IMR-90 (cell line): Measurements from ENCODE around the gene HDAC7. TPM values are rescaled to one million over a fixed set of nuclear protein-coding genes. Genes with fewer than 3 reads are reported as not detected.
A peak's percentile ranks its signal among the peaks of the same experiment; 100 is the strongest.

ENCODE experiments used
- ATAC-seq: fragments of 200-7000 bp; cut with Tn5 transposase; 2 replicates; pipeline ENCODE4 v1.9.1; 2020; ENCODE audit warnings: low read depth, mild to moderate bottlenecking, moderate library complexity
- BruUV-seq: library from RNA; stranded (reverse); fragments of 400-500 nt; replicated peaks from 2 replicates; lab custom pipeline; 2021; lab: Mats Ljungman, UMichigan
- CTCF ChIA-PET: fragments of 300-600 bp; formaldehyde crosslinking; extraction: SDS; loops from one replicate; lab custom pipeline; 2021; ENCODE audit warnings: antibody characterized with exemption; lab: Yijun Ruan, JAX
- POLR2A ChIA-PET: fragments of 300-600 bp; sonication (Branson Sonifier 250); formaldehyde crosslinking; loops from one replicate; lab custom pipeline; 2022; ENCODE audit warnings: antibody characterized with exemption; ENCODE audit not compliant: unreplicated experiment; lab: Charles Lee
- DNase-seq: peaks from one replicate; pipeline ENCODE4 v3.0.0; 2013
- H2AFZ ChIP-seq: replicated peaks from 2 replicates; pipeline ENCODE3; 2013; ENCODE audit warnings: low read length, mild to moderate bottlenecking; ENCODE audit not compliant: poor library complexity
- H2AK5ac ChIP-seq: 2 replicates; pipeline ENCODE4 v1.6.1; 2013; ENCODE audit warnings: low read depth, low read length, inconsistent platforms
- H2AK9ac ChIP-seq: replicated peaks from 2 replicates; pipeline ENCODE3; 2013; ENCODE audit warnings: mild to moderate bottlenecking, low read depth, low read length, moderate library complexity; ENCODE audit not compliant: poor library complexity
- H2BK120ac ChIP-seq: 2 replicates; pipeline ENCODE4 v1.6.1; 2013; ENCODE audit warnings: low read depth, low read length, inconsistent platforms
- H2BK15ac ChIP-seq: 3 replicates; pipeline ENCODE4 v1.6.1; 2013; ENCODE audit warnings: low read depth, low read length, inconsistent platforms
- H2BK20ac ChIP-seq: 2 replicates; pipeline ENCODE4 v1.6.1; 2013; ENCODE audit warnings: low read depth, mild to moderate bottlenecking, inconsistent platforms, low read length, moderate library complexity
- H2BK5ac ChIP-seq: 2 replicates; pipeline ENCODE4 v1.6.1; 2013; ENCODE audit warnings: mild to moderate bottlenecking, low read depth, low read length, inconsistent platforms; ENCODE audit not compliant: poor library complexity, severe bottlenecking
- H3K14ac ChIP-seq: replicated peaks from 2 replicates; pipeline ENCODE4 v1.6.1; 2013; ENCODE audit warnings: low read depth, low read length, inconsistent platforms
- H3K18ac ChIP-seq: 2 replicates; pipeline ENCODE4 v1.6.1; 2013; ENCODE audit warnings: low read depth, low read length, control low read depth
- H3K23ac ChIP-seq: 2 replicates; pipeline ENCODE4 v1.6.1; 2013; ENCODE audit warnings: low read depth, low read length, inconsistent platforms
- H3K27ac ChIP-seq: 2 replicates; pipeline ENCODE4 v1.5.1; 2013; ENCODE audit warnings: mild to moderate bottlenecking, control low read depth, low read length; ENCODE audit not compliant: insufficient read depth
- H3K27me3 ChIP-seq: 2 replicates; pipeline ENCODE4 v1.6.1; 2013; ENCODE audit warnings: low read length; ENCODE audit not compliant: control insufficient read depth, insufficient read depth
- H3K36me3 ChIP-seq: 2 replicates; pipeline ENCODE4 v1.6.1; 2013; ENCODE audit warnings: low read length, mixed read lengths; ENCODE audit not compliant: control insufficient read depth, insufficient read depth
- H3K4ac ChIP-seq: 2 replicates; pipeline ENCODE4 v1.6.1; 2013; ENCODE audit warnings: low read depth, low read length, inconsistent platforms
- H3K4me1 ChIP-seq: 2 replicates; pipeline ENCODE4 v1.6.1; 2013; ENCODE audit warnings: low read length, mixed read lengths; ENCODE audit not compliant: control insufficient read depth, insufficient read depth
- H3K4me2 ChIP-seq: 2 replicates; pipeline ENCODE4 v1.6.1; 2013; ENCODE audit warnings: low read depth, mild to moderate bottlenecking, control low read depth, low read length, moderate library complexity
- H3K4me3 ChIP-seq: 2 replicates; pipeline ENCODE4 v1.5.1; 2013; ENCODE audit warnings: low read depth, mild to moderate bottlenecking, control low read depth, low read length, moderate library complexity; ENCODE audit not compliant: insufficient read depth
- H3K56ac ChIP-seq: 2 replicates; pipeline ENCODE4 v1.6.1; 2013; ENCODE audit warnings: low read length, inconsistent platforms; ENCODE audit not compliant: insufficient read depth; ENCODE audit errors: extremely low read depth
- H3K79me1 ChIP-seq, 2 experiments: 2 replicates each; pipeline ENCODE4 v1.6.1; 2013; ENCODE audit warnings: low read length in 2 of 2, inconsistent platforms in 1 of 2, low read depth in 1 of 2
- H3K9ac ChIP-seq: 2 replicates; pipeline ENCODE4 v1.6.1; 2013; ENCODE audit warnings: low read depth, low read length, control low read depth
- H3K9me1 ChIP-seq: 2 replicates; pipeline ENCODE4 v1.6.1; 2013; ENCODE audit warnings: low read length, inconsistent platforms; ENCODE audit not compliant: insufficient read depth
- H3K9me3 ChIP-seq: 2 replicates; pipeline ENCODE4 v1.6.1; 2013; ENCODE audit warnings: low read length; ENCODE audit not compliant: control insufficient read depth, insufficient read depth
- H4K20me1 ChIP-seq: 2 replicates; pipeline ENCODE4 v1.6.1; 2013; ENCODE audit warnings: low read length, inconsistent platforms; ENCODE audit not compliant: insufficient read depth
- H4K5ac ChIP-seq: 2 replicates; pipeline ENCODE4 v1.6.1; 2013; ENCODE audit warnings: mild to moderate bottlenecking, low read depth, low read length, control low read depth
- H4K8ac ChIP-seq, 2 experiments: 2 replicates each; pipeline ENCODE4 v1.6.1; 2013; ENCODE audit warnings: low read depth in 2 of 2, low read length in 2 of 2, control low read depth in 1 of 2, inconsistent platforms in 1 of 2
- H4K91ac ChIP-seq: 2 replicates; pipeline ENCODE4 v1.6.1; 2013; ENCODE audit warnings: low read depth, low read length, inconsistent platforms; ENCODE audit not compliant: insufficient read depth
- CHD1 ChIP-seq: IDR thresholded peaks from 2 replicates; pipeline ENCODE4 v1.6.1; 2012; ENCODE audit warnings: low read depth, low read length, improper control_type of control experiment
- MXI1 ChIP-seq: IDR thresholded peaks from 2 replicates; pipeline ENCODE4 v1.6.1; 2012; ENCODE audit warnings: low read depth, mild to moderate bottlenecking, low read length, moderate library complexity, borderline replicate concordance
- POLR2A ChIP-seq: IDR thresholded peaks from 2 replicates; pipeline ENCODE4 v1.6.1; 2012; ENCODE audit warnings: mild to moderate bottlenecking, low read depth, low read length
- RAD21 ChIP-seq: IDR thresholded peaks from 2 replicates; pipeline ENCODE4 v1.6.1; 2012; ENCODE audit warnings: low read length, improper control_type of control experiment
- USF2 ChIP-seq: fragments of 150-350 bp; IDR thresholded peaks from 2 replicates; pipeline ENCODE4 v1.6.1; 2017; ENCODE audit warnings: mild to moderate bottlenecking, antibody characterized with exemption, low read length, low read depth
- WGBS, 2 experiments: methylation state at CpG; one replicate each; pipeline versions ENCODE4 v1.1.5 to v1.1.7; 2013; ENCODE audit warnings: missing lambda C conversion rate in 2 of 2; ENCODE audit not compliant: insufficient read length in 1 of 2; ENCODE audit errors: extremely low coverage in 2 of 2; 5-methylcytosine and 5-hydroxymethylcytosine counted together
- dilution Hi-C: fragments of 300-500 bp; cut with HindIII; formaldehyde crosslinking; loops from one replicate; pipeline ENCODE4 v1.14.3; 2018; ENCODE audit warnings: low sequenced_read_pairs; ENCODE audit not compliant: unreplicated experiment
- in situ Hi-C: fragments of 300-500 bp; cut with MboI; formaldehyde crosslinking; loops from 3 replicates; pipeline ENCODE4 v1.14.3; 2019; ENCODE audit warnings: low sequenced_read_pairs, inconsistent platforms, mixed read lengths
- intact Hi-C: fragments of 100-400 bp; cut with micrococcal nuclease; formaldehyde crosslinking; loops from 2 replicates; pipeline ENCODE4 v1.10.0; 2022
- polyA plus RNA-seq, 3 experiments: library from polyadenylated mRNA; depleted of rRNA; stranded (reverse); fragments of >200 nt; gene quantifications; 2 replicates each; pipeline ENCODE4 v1.2.3, GENCODE V29; 2012; ENCODE audit warnings: low replicate concordance in 1 of 3
- total RNA-seq: library from RNA; depleted of rRNA; stranded (reverse); fragments of >200 nt; gene quantifications from 2 replicates; pipeline ENCODE4 v1.2.3, GENCODE V29; 2012
- TF ChIP-seq, protein P1 (sequence below): conservative IDR thresholded peaks from 2 replicates; pipeline ENCODE4 v1.5.1; 2012; ENCODE audit warnings: mild to moderate bottlenecking, low read depth, low read length, improper control_type of control experiment

HDAC7 gene
- total and polyA plus RNA-seq, 2 of the 4 experiments (the other 2 are of a cell fraction): 10.4 to 64.7 TPM

DNA sequence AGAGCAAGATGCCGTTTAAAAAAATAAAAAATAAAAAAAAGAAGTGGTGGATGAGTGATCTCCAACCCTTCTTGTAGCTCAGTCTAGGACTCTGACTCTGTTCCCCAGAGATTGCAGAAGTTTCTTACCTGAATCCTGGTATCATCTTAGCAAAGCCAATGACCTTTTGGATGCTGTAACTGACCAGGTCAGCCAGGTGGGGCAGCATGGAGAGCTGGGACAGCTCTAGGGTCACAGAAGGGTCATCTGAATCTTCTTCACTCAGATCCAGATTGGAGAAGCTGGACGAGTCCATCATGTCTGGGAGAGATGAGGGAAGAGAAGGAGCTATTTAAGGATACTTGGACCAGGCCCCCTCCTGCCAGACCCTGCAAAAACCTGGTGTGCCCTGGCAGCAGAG, 35.8 kb upstream of the HDAC7 start:
- WGBS, 2 experiments: 100% methylated on average over 1 of the region's 2 CpGs; no CpG with 5 or more reads in 1 of the 2 experiments
- no peaks in the 10 kb centered on the region for H4K20me1 ChIP-seq
- POLR2A ChIA-PET: no interaction called here
- no peak overlapping the region for H3K18ac ChIP-seq
- H3K14ac ChIP-seq: 0 out of 2 replicates have a peak overlapping the region, but pooled peaks have one; percentile 18
- no peak overlapping the region for H3K23ac ChIP-seq
- H3K36me3 ChIP-seq: peaks cover 7% of the 10 kb centered on the region
- no peak overlapping the region for H3K9ac ChIP-seq
- H4K5ac ChIP-seq: no peak overlapping the region
- no peak overlapping the region for H3K4ac ChIP-seq
- dilution Hi-C loops: no loop called here
- no peak overlapping the region for H2AK5ac ChIP-seq
- no peak overlapping the region for H3K4me2 ChIP-seq
- H2BK15ac ChIP-seq: no peak overlapping the region
- H2BK20ac ChIP-seq: no peak overlapping the region
- no peak for ATAC-seq
- H3K4me3 ChIP-seq: no peak overlapping the region
- intact Hi-C loops: no loop called here
- in situ Hi-C loops: no loop called here
- H2AFZ ChIP-seq: no peak overlapping the region
- TF ChIP-seq MXI1 (no peak), RAD21 (no peak), CHD1 (no peak), USF2 (no peak), POLR2A (no peak)
- TF ChIP-seq, protein P1, sequence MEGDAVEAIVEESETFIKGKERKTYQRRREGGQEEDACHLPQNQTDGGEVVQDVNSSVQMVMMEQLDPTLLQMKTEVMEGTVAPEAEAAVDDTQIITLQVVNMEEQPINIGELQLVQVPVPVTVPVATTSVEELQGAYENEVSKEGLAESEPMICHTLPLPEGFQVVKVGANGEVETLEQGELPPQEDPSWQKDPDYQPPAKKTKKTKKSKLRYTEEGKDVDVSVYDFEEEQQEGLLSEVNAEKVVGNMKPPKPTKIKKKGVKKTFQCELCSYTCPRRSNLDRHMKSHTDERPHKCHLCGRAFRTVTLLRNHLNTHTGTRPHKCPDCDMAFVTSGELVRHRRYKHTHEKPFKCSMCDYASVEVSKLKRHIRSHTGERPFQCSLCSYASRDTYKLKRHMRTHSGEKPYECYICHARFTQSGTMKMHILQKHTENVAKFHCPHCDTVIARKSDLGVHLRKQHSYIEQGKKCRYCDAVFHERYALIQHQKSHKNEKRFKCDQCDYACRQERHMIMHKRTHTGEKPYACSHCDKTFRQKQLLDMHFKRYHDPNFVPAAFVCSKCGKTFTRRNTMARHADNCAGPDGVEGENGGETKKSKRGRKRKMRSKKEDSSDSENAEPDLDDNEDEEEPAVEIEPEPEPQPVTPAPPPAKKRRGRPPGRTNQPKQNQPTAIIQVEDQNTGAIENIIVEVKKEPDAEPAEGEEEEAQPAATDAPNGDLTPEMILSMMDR: no peak
- CTCF ChIA-PET: no interaction called here
- no peak overlapping the region for H3K27ac ChIP-seq
- BruUV-seq: no TSS peak
- H3K9me3 ChIP-seq: no peaks in the 10 kb centered on the region
- DNase-seq: no peak
- no peak overlapping the region for H3K56ac ChIP-seq
- H3K9me1 ChIP-seq: peaks cover 13% of the 10 kb centered on the region
- H3K27me3 ChIP-seq: no peaks in the 10 kb centered on the region
- H3K79me1 ChIP-seq: peaks cover 0 to 11% of the 10 kb centered on the region in 2 experiments; a peak in 1 of 4 replicates
- no peak overlapping the region for H2AK9ac ChIP-seq
- no peak overlapping the region for H2BK5ac ChIP-seq
- no peak overlapping the region for H2BK120ac ChIP-seq
- H4K8ac ChIP-seq: no peak overlapping the region
- H3K4me1 ChIP-seq: peaks cover 19% of the 10 kb centered on the region
- H4K91ac ChIP-seq: no peak overlapping the region
